MCF 10A (cell line): ENCODE measurements around the gene TBX5. TPM values are rescaled to one million over a fixed set of nuclear protein-coding genes. Genes with fewer than 3 reads are reported as not detected.

ENCODE experiments used
- BruUV-seq: library from RNA; stranded (reverse); fragments of 400-500 nt; replicated peaks from 2 replicates; lab custom pipeline; 2021; lab: Mats Ljungman, UMichigan
- CTCF ChIA-PET: fragments of 300-600 bp; sonication (Branson Sonifier 250); formaldehyde crosslinking; extraction: SDS; loops from one replicate; lab custom pipeline; 2021; ENCODE audit warnings: antibody characterized with exemption, inconsistent platforms; lab: Yijun Ruan, JAX
- POLR2A ChIA-PET: fragments of 300-600, 350-650 bp; sonication (Branson Sonifier 250); formaldehyde crosslinking; extraction: SDS; loops from one replicate; lab custom pipeline; 2020; ENCODE audit warnings: antibody characterized with exemption, inconsistent platforms; lab: Yijun Ruan, JAX
- DNase-seq: peaks from one replicate; pipeline ENCODE4 v3.0.0-alpha.2; 2018; ENCODE audit not compliant: unreplicated experiment
- H3K27ac Mint-ChIP-seq: one replicate; pipeline ENCODE4 v1.8.0; 2022; ENCODE audit warnings: mild to moderate bottlenecking, low read depth, mixed read lengths; ENCODE audit not compliant: unreplicated experiment
- H3K27me3 Mint-ChIP-seq: one replicate; pipeline ENCODE4 v1.8.0; 2022; ENCODE audit warnings: mixed read lengths; ENCODE audit not compliant: insufficient read depth, unreplicated experiment
- H3K36me3 Mint-ChIP-seq: one replicate; pipeline ENCODE4 v1.8.0; 2022; ENCODE audit warnings: mild to moderate bottlenecking, moderate library complexity, mixed read lengths; ENCODE audit not compliant: insufficient read depth, unreplicated experiment
- H3K4me1 Mint-ChIP-seq: one replicate; pipeline ENCODE4 v1.8.0; 2022; ENCODE audit warnings: mixed read lengths; ENCODE audit not compliant: insufficient read depth, unreplicated experiment
- H3K4me3 Mint-ChIP-seq: one replicate; pipeline ENCODE4 v1.8.0; 2022; ENCODE audit warnings: mild to moderate bottlenecking, moderate library complexity, mixed read lengths; ENCODE audit not compliant: unreplicated experiment
- H3K9me3 Mint-ChIP-seq: one replicate; pipeline ENCODE4 v1.8.0; 2022; ENCODE audit warnings: mixed read lengths; ENCODE audit not compliant: unreplicated experiment
- intact Hi-C: fragments of 100-400 bp; cut with micrococcal nuclease; formaldehyde crosslinking; loops from 2 replicates; pipeline ENCODE4 v1.14.1; 2022
- total RNA-seq: library from RNA; stranded (reverse); gene quantifications from 2 replicates; pipeline ENCODE4 v1.2.3, GENCODE V29; 2022
- TF ChIP-seq, protein P1 (sequence below): fragments of 200-600 bp; IDR thresholded peaks from one replicate; pipeline ENCODE4 v1.8.0; 2022; ENCODE audit warnings: antibody characterized with exemption, mild to moderate bottlenecking; ENCODE audit not compliant: unreplicated experiment

The TBX5 gene
- total RNA-seq, 1 experiment from 2014 or later, result not detected

DNA sequence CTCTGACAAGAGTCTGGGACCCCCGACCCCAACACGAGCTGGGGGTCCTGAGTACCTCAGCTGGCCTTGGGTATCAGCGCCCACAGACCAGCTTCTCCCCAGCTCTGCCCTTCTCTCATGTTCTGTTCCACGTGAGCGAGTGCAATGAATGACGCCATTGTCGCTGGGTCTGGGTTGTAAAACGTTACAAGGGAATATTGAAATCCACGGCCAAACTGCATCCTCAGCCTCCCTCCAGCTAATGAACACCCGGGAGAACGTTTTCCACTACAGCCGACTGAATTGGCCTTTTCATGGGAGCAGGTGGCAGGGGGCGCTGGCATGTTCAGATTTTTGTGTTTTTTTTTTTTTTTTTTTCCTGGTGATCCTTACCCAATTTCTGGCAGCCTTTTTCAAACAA lies 34.7 kb downstream of the TBX5 start:
- TF ChIP-seq, protein P1, sequence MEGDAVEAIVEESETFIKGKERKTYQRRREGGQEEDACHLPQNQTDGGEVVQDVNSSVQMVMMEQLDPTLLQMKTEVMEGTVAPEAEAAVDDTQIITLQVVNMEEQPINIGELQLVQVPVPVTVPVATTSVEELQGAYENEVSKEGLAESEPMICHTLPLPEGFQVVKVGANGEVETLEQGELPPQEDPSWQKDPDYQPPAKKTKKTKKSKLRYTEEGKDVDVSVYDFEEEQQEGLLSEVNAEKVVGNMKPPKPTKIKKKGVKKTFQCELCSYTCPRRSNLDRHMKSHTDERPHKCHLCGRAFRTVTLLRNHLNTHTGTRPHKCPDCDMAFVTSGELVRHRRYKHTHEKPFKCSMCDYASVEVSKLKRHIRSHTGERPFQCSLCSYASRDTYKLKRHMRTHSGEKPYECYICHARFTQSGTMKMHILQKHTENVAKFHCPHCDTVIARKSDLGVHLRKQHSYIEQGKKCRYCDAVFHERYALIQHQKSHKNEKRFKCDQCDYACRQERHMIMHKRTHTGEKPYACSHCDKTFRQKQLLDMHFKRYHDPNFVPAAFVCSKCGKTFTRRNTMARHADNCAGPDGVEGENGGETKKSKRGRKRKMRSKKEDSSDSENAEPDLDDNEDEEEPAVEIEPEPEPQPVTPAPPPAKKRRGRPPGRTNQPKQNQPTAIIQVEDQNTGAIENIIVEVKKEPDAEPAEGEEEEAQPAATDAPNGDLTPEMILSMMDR, result no peak
- no TSS peak for BruUV-seq
- no peak for DNase-seq
- Mint-ChIP-seq H3K27ac (no peak overlapping the region), H3K27me3 (peaks cover 6% of the 10 kb centered on the region), H3K36me3 (no peaks in the 10 kb centered on the region), H3K4me3 (no peak overlapping the region), H3K9me3 (peaks cover 7% of the 10 kb centered on the region), H3K4me1 (no peaks in the 10 kb centered on the region)
- POLR2A ChIA-PET, result no interaction called here
- intact Hi-C loops, result no loop called here
- CTCF ChIA-PET, result interaction anchor here (0.7 kb wide), 1 partner anchor 35 kb away, joined by 3 read pairs; no protein-coding TSS in a partner anchor

- TF ChIP-seq, protein P1, result no peak
- BruUV-seq, result no TSS peak
- Mint-ChIP-seq H3K27me3 (no peaks in the 10 kb centered on the region), H3K4me3 (no peak overlapping the region), H3K27ac (no peak overlapping the region), H3K4me1 (no peaks in the 10 kb centered on the region), H3K36me3 (no peaks in the 10 kb centered on the region), H3K9me3 (peaks cover 7% of the 10 kb centered on the region)
- ChIA-PET CTCF (interaction anchor here (0.8 kb wide), 1 partner anchor 63 kb away, joined by 4 read pairs; no protein-coding TSS in a partner anchor), POLR2A (no interaction called here)
- intact Hi-C loops, result no loop called here
- no peak for DNase-seq
Observed at GRCh38 chr12:114368685-114369452, 37.1 kb downstream of the TBX5 start.

- ChIA-PET CTCF (no interaction called here), POLR2A (no interaction called here)
- H3K27ac Mint-ChIP-seq, result no peak overlapping the region
- intact Hi-C loops, result no loop called here
- H3K4me3 Mint-ChIP-seq, result no peak overlapping the region
- BruUV-seq, result no TSS peak
- peaks cover under 1% of the 10 kb centered on the region for H3K27me3 Mint-ChIP-seq
- H3K36me3 Mint-ChIP-seq, result no peaks in the 10 kb centered on the region
- no peaks in the 10 kb centered on the region for H3K4me1 Mint-ChIP-seq
- DNase-seq, result no peak
- H3K9me3 Mint-ChIP-seq, result peaks cover 20% of the 10 kb centered on the region
- TF ChIP-seq, protein P1, result no peak
Observed at GRCh38 chr12:114361992-114362391, 44.0 kb downstream of the TBX5 start.

GRCh38 chr12:114361545-114361944 lies 44.4 kb downstream of the TBX5 start:
- ChIA-PET POLR2A (no interaction called here), CTCF (interaction anchor here (0.5 kb wide), 1 partner anchor 19 kb away, joined by 3 read pairs; no protein-coding TSS in a partner anchor)
- Mint-ChIP-seq H3K9me3 (peaks cover 16% of the 10 kb centered on the region), H3K4me1 (no peaks in the 10 kb centered on the region), H3K36me3 (no peaks in the 10 kb centered on the region), H3K27me3 (peaks cover 4% of the 10 kb centered on the region), H3K4me3 (no peak overlapping the region), H3K27ac (no peak overlapping the region)
- DNase-seq, result no peak
- BruUV-seq, result no TSS peak
- TF ChIP-seq, protein P1, result no peak
- intact Hi-C loops, result no loop called here
